ENCODE results near the gene AQP10. TPM values are rescaled to one million over a fixed set of nuclear protein-coding genes. Genes with fewer than 3 reads are reported as not detected.

The AQP10 gene
- total and polyA plus RNA-seq, 7 experiments from 2014 or later = 0.59 TPM; not detected in 6

DNA sequence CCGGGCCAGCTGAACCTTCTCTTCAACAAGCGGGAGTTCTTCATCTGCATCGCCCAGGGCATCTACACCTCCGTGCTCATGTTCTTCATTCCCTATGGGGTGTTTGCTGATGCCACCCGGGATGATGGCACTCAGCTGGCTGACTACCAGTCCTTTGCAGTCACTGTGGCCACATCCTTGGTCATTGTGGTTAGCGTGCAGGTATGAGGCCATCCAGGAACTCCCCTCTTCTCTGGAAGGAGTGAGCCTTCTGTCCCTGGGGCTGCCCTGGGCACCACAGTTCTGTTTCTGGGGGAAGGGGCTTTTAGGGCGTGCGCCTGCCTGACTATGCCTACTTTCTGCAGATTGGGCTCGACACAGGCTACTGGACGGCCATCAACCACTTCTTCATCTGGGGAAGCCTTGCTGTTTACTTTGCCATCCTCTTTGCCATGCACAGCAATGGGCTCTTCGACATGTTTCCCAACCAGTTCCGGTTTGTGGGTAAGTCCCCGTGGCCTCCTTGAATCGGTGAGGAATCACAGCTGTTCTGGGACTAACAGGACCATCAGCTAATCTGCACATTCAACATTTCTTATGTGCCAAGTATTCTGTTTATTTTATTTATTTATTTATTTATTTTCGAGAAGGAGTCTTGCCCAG, 25.5 kb downstream of the AQP10 start:
- intact Hi-C loops (cut with micrococcal nuclease) = no loop called here
- no peak overlapping the region for H3K4me3 ChIP-seq (ENCODE audit: low read length)
- H3K4me1 ChIP-seq (ENCODE audit: control insufficient read depth in 2 of 2, insufficient read depth in 2 of 2, low read length in 2 of 2) = peaks cover 48 to 59% of the 10 kb centered on the region in 2 donors
- peaks cover 27 to 76% (median 35%) of the 10 kb centered on the region in 3 experiments for H3K36me3 ChIP-seq (ENCODE audit: control insufficient read depth in 2 of 3, insufficient read depth in 3 of 3, low read length in 3 of 3)
- CTCF ChIA-PET = interaction anchor here (1.9 to 8.8 kb wide), 5 partner anchors 12 to 200 kb away, joined by 5 to 129 read pairs (median 18); partner anchors contain the start of genes AQP10 and ATP8B2
- H3K9me3 ChIP-seq (ENCODE audit: control insufficient read depth in 2 of 3, low read length in 3 of 3) = no peaks in the 10 kb centered on the region
- POLR2A ChIA-PET = interaction anchor here (0.7 to 14.7 kb wide), 7 partner anchors 11 to 123 kb away, joined by 3 to 160 read pairs (median 4); partner anchors contain the start of gene ATP8B2
- Mint-ChIP-seq H3K4me3 (peak overlapping the region in 6 of 10 donors; percentile 23 to 98 (median 92)), H3K9me3 (no peaks in the 10 kb centered on the region), H3K36me3 (peaks cover 13 to 68% (median 42%) of the 10 kb centered on the region in 5 donors), H3K4me1 (peaks cover 53 to 88% (median 65%) of the 10 kb centered on the region in 7 donors), H3K27ac (peak overlapping the region in 5 of 9 donors; percentile 47 to 100 (median 89)), H3K27me3 (no peaks in the 10 kb centered on the region)
- H3K27me3 ChIP-seq (ENCODE audit: control insufficient read depth in 2 of 2, insufficient read depth in 2 of 2, low read length in 2 of 2) = no peaks in the 10 kb centered on the region
- peak overlapping the region; percentile 43 for H3K27ac ChIP-seq (ENCODE audit: low read depth, low read length)
- DNase-seq = no peak
- ATAC-seq = no peak

DNA sequence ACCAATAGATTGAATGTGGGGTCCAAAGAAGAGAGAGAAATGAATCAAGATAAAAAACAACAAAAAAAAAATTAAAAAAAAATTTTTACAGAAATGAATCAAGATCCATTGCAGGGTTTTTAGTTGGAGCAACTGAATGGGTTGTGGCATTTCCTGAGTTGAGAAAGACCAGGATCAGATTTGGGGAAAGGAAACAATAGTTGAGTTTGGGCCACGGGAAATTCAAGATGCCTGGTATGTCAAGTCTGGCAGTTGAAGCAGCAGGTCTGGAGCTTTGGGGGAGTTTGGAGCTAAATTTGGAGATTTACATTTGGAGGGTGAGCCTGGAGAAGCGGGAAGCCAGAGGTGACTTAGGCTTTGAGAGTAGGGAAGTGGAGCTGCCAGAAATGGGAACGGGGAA, 27.1 kb downstream of the AQP10 start:
- H3K4me1 Mint-ChIP-seq = peaks cover 45 to 88% (median 62%) of the 10 kb centered on the region in 7 donors
- Histone ChIP-seq H3K27ac (ENCODE audit: low read depth, low read length) (no peak overlapping the region), H3K4me1 (ENCODE audit: control insufficient read depth in 2 of 2, insufficient read depth in 2 of 2, low read length in 2 of 2) (peaks cover 44 to 47% of the 10 kb centered on the region in 2 donors), H3K4me3 (ENCODE audit: low read length) (no peak overlapping the region), H3K27me3 (ENCODE audit: control insufficient read depth in 2 of 2, insufficient read depth in 2 of 2, low read length in 2 of 2) (no peaks in the 10 kb centered on the region), H3K9me3 (ENCODE audit: control insufficient read depth in 2 of 3, low read length in 3 of 3) (no peaks in the 10 kb centered on the region), H3K36me3 (ENCODE audit: control insufficient read depth in 2 of 3, insufficient read depth in 3 of 3, low read length in 3 of 3) (peaks cover 27 to 66% (median 35%) of the 10 kb centered on the region in 3 experiments)
- peaks cover 11 to 56% (median 34%) of the 10 kb centered on the region in 5 donors for H3K36me3 Mint-ChIP-seq
- ChIA-PET POLR2A (interaction anchor here (0.6 to 14.7 kb wide), 3 partner anchors 21 to 55 kb away, joined by 3 to 160 read pairs (median 8); partner anchors contain the start of gene ATP8B2), CTCF (interaction anchor here (0.7 to 8.8 kb wide), 4 partner anchors 13 to 199 kb away, joined by 3 to 129 read pairs (median 4); partner anchors contain the start of gene ATP8B2)
- ATAC-seq (no peak), DNase-seq (no peak)
- no peaks in the 10 kb centered on the region for H3K9me3 Mint-ChIP-seq
- peak overlapping the region in 2 of 10 donors; percentile 35 to 53 for H3K4me3 Mint-ChIP-seq
- H3K27ac Mint-ChIP-seq = peak overlapping the region in 8 of 9 donors; percentile 1 to 100 (median 78)
- intact Hi-C loops (cut with micrococcal nuclease) = loop anchor here in 1 of 2 donors (1.0 kb wide), 1 partner anchor 130 kb away; no protein-coding TSS in a partner anchor
- no peaks in the 10 kb centered on the region for H3K27me3 Mint-ChIP-seq

DNA sequence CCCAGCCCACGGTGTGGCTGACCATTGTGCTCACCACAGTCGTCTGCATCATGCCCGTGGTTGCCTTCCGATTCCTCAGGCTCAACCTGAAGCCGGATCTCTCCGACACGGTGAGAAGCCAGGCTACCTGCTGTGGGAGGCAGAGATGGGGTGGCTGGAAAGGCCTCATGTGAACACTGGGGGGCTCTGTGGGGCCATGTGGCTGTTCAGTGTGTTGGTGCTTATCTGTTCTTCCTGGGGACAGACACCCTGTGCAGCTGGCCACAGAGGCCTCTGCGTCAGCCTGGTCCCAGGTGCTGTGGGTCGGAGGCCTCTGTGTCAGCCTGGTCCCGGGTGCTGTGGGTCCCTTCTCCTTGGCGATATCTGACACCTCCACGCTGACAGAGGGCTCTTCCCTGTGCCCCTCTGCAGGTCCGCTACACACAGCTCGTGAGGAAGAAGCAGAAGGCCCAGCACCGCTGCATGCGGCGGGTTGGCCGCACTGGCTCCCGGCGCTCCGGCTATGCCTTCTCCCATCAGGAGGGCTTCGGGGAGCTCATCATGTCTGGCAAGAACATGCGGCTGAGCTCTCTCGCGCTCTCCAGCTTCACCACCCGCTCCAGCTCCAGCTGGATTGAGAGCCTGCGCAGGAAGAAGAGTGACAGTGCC, 27.7 kb downstream of the AQP10 start:
- ChIA-PET POLR2A (interaction anchor here (0.5 to 14.7 kb wide), 5 partner anchors 10 to 93 kb away, joined by 3 to 160 read pairs (median 5); partner anchors contain the start of gene ATP8B2), CTCF (interaction anchor here (0.9 to 8.8 kb wide), 3 partner anchors 14 to 111 kb away, joined by 3 to 129 read pairs (median 3); partner anchors contain the start of gene ATP8B2)
- Histone ChIP-seq H3K27ac (ENCODE audit: low read depth, low read length) (peak overlapping the region; percentile 31), H3K4me1 (ENCODE audit: control insufficient read depth in 2 of 2, insufficient read depth in 2 of 2, low read length in 2 of 2) (peaks cover 44 to 46% of the 10 kb centered on the region in 2 donors), H3K4me3 (ENCODE audit: low read length) (no peak overlapping the region), H3K27me3 (ENCODE audit: control insufficient read depth in 2 of 2, insufficient read depth in 2 of 2, low read length in 2 of 2) (no peaks in the 10 kb centered on the region), H3K36me3 (ENCODE audit: control insufficient read depth in 2 of 3, insufficient read depth in 3 of 3, low read length in 3 of 3) (peaks cover 25 to 65% (median 35%) of the 10 kb centered on the region in 3 experiments), H3K9me3 (ENCODE audit: control insufficient read depth in 2 of 3, low read length in 3 of 3) (no peaks in the 10 kb centered on the region)
- no peaks in the 10 kb centered on the region for H3K9me3 Mint-ChIP-seq
- peak overlapping the region in 8 of 9 donors; percentile 1 to 100 (median 68) for H3K27ac Mint-ChIP-seq
- ATAC-seq (no peak), DNase-seq (no peak)
- H3K27me3 Mint-ChIP-seq = no peaks in the 10 kb centered on the region
- H3K4me3 Mint-ChIP-seq = peak overlapping the region in 1 of 10 donors; percentile 20
- H3K4me1 Mint-ChIP-seq = peaks cover 45 to 88% (median 62%) of the 10 kb centered on the region in 7 donors
- peaks cover 6 to 50% (median 28%) of the 10 kb centered on the region in 5 donors for H3K36me3 Mint-ChIP-seq
- intact Hi-C loops (cut with micrococcal nuclease) = loop anchor here in 1 of 2 donors (1.0 kb wide), 1 partner anchor 130 kb away; no protein-coding TSS in a partner anchor

DNA sequence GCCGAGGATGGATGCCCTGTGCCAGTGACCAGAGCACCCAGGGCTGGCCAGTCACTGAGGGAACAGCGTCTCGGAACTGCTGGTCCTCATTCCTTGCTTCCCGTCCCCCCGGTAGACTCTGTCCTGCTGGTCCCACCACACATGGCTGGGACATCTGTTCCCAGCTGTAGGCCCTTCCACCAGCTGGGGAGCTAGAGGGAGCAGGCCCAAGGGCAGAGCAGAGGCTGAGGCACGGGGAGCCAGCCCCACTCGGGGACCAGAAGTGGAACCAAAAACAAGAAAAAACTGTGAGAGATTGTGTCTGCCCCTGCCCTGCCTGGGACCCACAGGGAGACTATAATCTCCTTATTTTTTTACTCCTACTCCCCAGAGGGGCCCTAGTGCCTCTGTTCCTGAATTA, 28.2 kb downstream of the AQP10 start:
- Mint-ChIP-seq H3K9me3 (no peaks in the 10 kb centered on the region), H3K27ac (peak overlapping the region; percentile 31 to 100 (median 73)), H3K27me3 (no peaks in the 10 kb centered on the region), H3K4me3 (no peak overlapping the region), H3K36me3 (peaks cover 0 to 44% (median 22%) of the 10 kb centered on the region in 5 donors), H3K4me1 (peaks cover 46 to 88% (median 62%) of the 10 kb centered on the region in 7 donors)
- intact Hi-C loops (cut with micrococcal nuclease) = no loop called here
- Histone ChIP-seq H3K9me3 (ENCODE audit: control insufficient read depth in 2 of 3, low read length in 3 of 3) (no peaks in the 10 kb centered on the region), H3K4me1 (ENCODE audit: control insufficient read depth in 2 of 2, insufficient read depth in 2 of 2, low read length in 2 of 2) (peaks cover 44% of the 10 kb centered on the region in 2 donors), H3K4me3 (ENCODE audit: low read length) (no peak overlapping the region), H3K27me3 (ENCODE audit: control insufficient read depth in 2 of 2, insufficient read depth in 2 of 2, low read length in 2 of 2) (no peaks in the 10 kb centered on the region), H3K36me3 (ENCODE audit: control insufficient read depth in 2 of 3, insufficient read depth in 3 of 3, low read length in 3 of 3) (peaks cover 19 to 59% (median 32%) of the 10 kb centered on the region in 3 experiments), H3K27ac (ENCODE audit: low read depth, low read length) (no peak overlapping the region)
- no peak for ATAC-seq
- ChIA-PET CTCF (interaction anchor here (0.9 to 8.8 kb wide), 3 partner anchors 14 to 111 kb away, joined by 3 to 129 read pairs (median 3); partner anchors contain the start of gene ATP8B2), POLR2A (interaction anchor here (0.5 to 14.7 kb wide), 9 partner anchors 9 to 92 kb away, joined by 3 to 160 read pairs (median 5); partner anchors contain the start of gene ATP8B2)
- no peak for DNase-seq

DNA sequence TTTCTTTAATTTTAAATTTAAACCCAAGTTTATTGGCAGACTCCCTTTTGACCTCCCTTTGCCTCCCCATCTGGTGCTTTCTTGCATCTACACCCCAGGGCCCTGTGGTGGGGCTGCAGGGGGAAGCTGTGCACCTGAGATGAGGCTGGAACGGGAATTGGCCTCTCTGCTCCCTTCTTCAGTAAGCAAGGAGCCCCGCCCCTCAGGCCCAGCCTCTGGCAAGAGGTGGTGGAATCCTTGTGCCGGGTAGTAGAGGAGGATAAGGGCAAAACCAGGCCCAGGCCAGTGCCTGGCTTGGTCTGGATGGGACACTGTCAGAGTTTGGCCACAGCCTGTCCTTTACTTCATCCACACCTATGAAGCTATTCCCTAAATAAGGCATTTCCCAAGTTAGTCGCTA, 29.5 kb downstream of the AQP10 start:
- ChIA-PET CTCF (interaction anchor here (0.6 to 4.9 kb wide), 10 partner anchors 15 to 196 kb away, joined by 3 to 28 read pairs (median 8); partner anchors contain the start of gene ATP8B2), POLR2A (interaction anchor here (0.8 to 14.7 kb wide), 10 partner anchors 13 to 130 kb away, joined by 3 to 160 read pairs (median 6); partner anchors contain the start of gene ATP8B2)
- no peak for ATAC-seq
- H3K36me3 Mint-ChIP-seq = peaks cover 0 to 34% (median 13%) of the 10 kb centered on the region in 5 donors
- intact Hi-C loops (cut with micrococcal nuclease) = loop anchor here (5.0 kb wide), 3 partner anchors 57 to 207 kb away; partner anchors contain the start of genes UBE2Q1 (in 2 of the 2) and IL6R (in 1 of the 2)
- Histone ChIP-seq H3K27ac (ENCODE audit: low read depth, low read length) (no peak overlapping the region), H3K27me3 (ENCODE audit: control insufficient read depth in 2 of 2, insufficient read depth in 2 of 2, low read length in 2 of 2) (no peaks in the 10 kb centered on the region), H3K9me3 (ENCODE audit: control insufficient read depth in 2 of 3, low read length in 3 of 3) (no peaks in the 10 kb centered on the region), H3K4me3 (ENCODE audit: low read length) (no peak overlapping the region), H3K36me3 (ENCODE audit: control insufficient read depth in 2 of 3, insufficient read depth in 3 of 3, low read length in 3 of 3) (peaks cover 9 to 47% (median 21%) of the 10 kb centered on the region in 3 experiments), H3K4me1 (ENCODE audit: control insufficient read depth in 2 of 2, insufficient read depth in 2 of 2, low read length in 2 of 2) (peaks cover 32 to 34% of the 10 kb centered on the region in 2 donors)
- H3K4me1 Mint-ChIP-seq = peaks cover 40 to 81% (median 56%) of the 10 kb centered on the region in 7 donors
- H3K27me3 Mint-ChIP-seq = no peaks in the 10 kb centered on the region
- H3K9me3 Mint-ChIP-seq = peaks cover 0 to 1% (median 0%) of the 10 kb centered on the region in 11 donors
- H3K27ac Mint-ChIP-seq = peak overlapping the region in 4 of 9 donors; percentile 30 to 68 (median 52)
- no peak for DNase-seq
- H3K4me3 Mint-ChIP-seq = no peak overlapping the region
